ENCODE measurements around the gene TDP2. TPM values are rescaled to one million over a fixed set of nuclear protein-coding genes. Genes with fewer than 3 reads are reported as not detected.

The TDP2 gene
- total RNA-seq, 1 experiment from 2014 or later: 30.2 TPM

Other genes starting within 250 kb of the TDP2 start
- 2.1 TPM for gene GPLD1, start 177.3 kb downstream of the TDP2 start, total RNA-seq (2021; ENCODE audit: unreplicated experiment)
- gene ALDH5A1, start 171.9 kb downstream of the TDP2 start, total RNA-seq (2021; ENCODE audit: unreplicated experiment): 10.0 TPM
- gene KIAA0319, start 20.7 kb downstream of the TDP2 start, total RNA-seq (2021; ENCODE audit: unreplicated experiment): 0.49 TPM
- 33.5 TPM for gene ACOT13, start 178 bp upstream of the TDP2 start, total RNA-seq (2021; ENCODE audit: unreplicated experiment)
- gene C6orf62, start 52.3 kb upstream of the TDP2 start, total RNA-seq (2021; ENCODE audit: unreplicated experiment): 103 TPM
- 54.9 TPM for gene GMNN, start 108.0 kb upstream of the TDP2 start, total RNA-seq (2021; ENCODE audit: unreplicated experiment)
- not detected for gene ARMH2, start 132.0 kb upstream of the TDP2 start, total RNA-seq (2021; ENCODE audit: unreplicated experiment)

Data from HCT116 (cell line).